Measurements from ENCODE around the gene UBE2H.

UBE2H gene

GRCh38 chr7:129825209-129825970 lies 127.4 kb downstream of the UBE2H start (continued):
- TF ChIP-seq ZNF777 (tag by site-specific recombination; IDR thresholded peaks at IDR 0.05; ENCODE audit: borderline replicate concordance): peak; percentile 98
- 0 out of 2 replicates have a peak, but pooled peaks have one; percentile 52 for TF ChIP-seq PRDM2 (tag by site-specific recombination; IDR thresholded peaks at IDR 0.05; ENCODE audit: borderline replicate concordance)
- no peak for TF ChIP-seq ZNF488 (tag by site-specific recombination; IDR thresholded peaks at IDR 0.05)
- no peak for TF ChIP-seq GLI2 (tag by site-specific recombination; IDR thresholded peaks at IDR 0.05; ENCODE audit: borderline replicate concordance, low read depth)
- TF ChIP-seq REPIN1 (tag by site-specific recombination; IDR thresholded peaks at IDR 0.05; ENCODE audit: low read depth): no peak
- peak; percentile 99 for TF ChIP-seq ZBTB8A (tag by site-specific recombination; IDR thresholded peaks at IDR 0.05)
- TF ChIP-seq REST (tag by site-specific recombination; IDR thresholded peaks at IDR 0.05): no peak
- 0 out of 2 replicates have a peak, but pooled peaks have one; percentile 35 for TF ChIP-seq MYNN (tag by site-specific recombination; IDR thresholded peaks at IDR 0.05; ENCODE audit: borderline replicate concordance)
- no peak for TF ChIP-seq ZNF16 (tag by site-specific recombination; IDR thresholded peaks at IDR 0.05; ENCODE audit: low read depth)
- no peak for TF ChIP-seq ZNF560 (tag by site-specific recombination; IDR thresholded peaks at IDR 0.05; ENCODE audit: borderline replicate concordance)
- TF ChIP-seq ZBTB44 (tag by site-specific recombination; IDR thresholded peaks at IDR 0.05): no peak
- no peak for TF ChIP-seq MZF1 (tag by site-specific recombination; IDR thresholded peaks at IDR 0.05; ENCODE audit: borderline replicate concordance)
- TF ChIP-seq KLF1 (tag by site-specific recombination; IDR thresholded peaks at IDR 0.05): peak; percentile 92
- TF ChIP-seq ZNF280D (tag by site-specific recombination; IDR thresholded peaks at IDR 0.05): peak; percentile 46; the same call in 1 of the 2 replicates
- TF ChIP-seq PRDM1 (tag by site-specific recombination; IDR thresholded peaks at IDR 0.05): no peak; the same call in 1 of the 2 replicates
- peak; percentile 4; the same call in 1 of the 2 replicates for TF ChIP-seq FEZF1 (tag by site-specific recombination; IDR thresholded peaks at IDR 0.05)
- no peak for TF ChIP-seq ZNF549 (tag by site-specific recombination; IDR thresholded peaks at IDR 0.05)
- 0 out of 2 replicates have a peak, but pooled peaks have one; percentile 8 for TF ChIP-seq PRDM4 (tag by site-specific recombination; IDR thresholded peaks at IDR 0.05)
- no peak for TF ChIP-seq ZNF670 (tag by site-specific recombination; IDR thresholded peaks at IDR 0.05; ENCODE audit: low read depth)
- no peak for TF ChIP-seq ZBTB1 (tag by site-specific recombination; IDR thresholded peaks at IDR 0.05)

Measured in HEK293 (cell line).